ENCODE data around the gene RASA3. TPM values are rescaled to one million over a fixed set of nuclear protein-coding genes. Genes with fewer than 3 reads are reported as not detected.

RASA3 gene
- total and polyA plus RNA-seq, 9 of the 15 experiments (the other 6 are each of a cell fraction or from before 2014, with no cell fraction given): 0.72 to 25.3 (median 14.4) TPM

GRCh38 chr13:113990321-113990837, 142.0 kb downstream of the RASA3 start:
- H3K36me3 ChIP-seq (ENCODE audit: control insufficient read depth, insufficient read depth, low read length): peaks cover 25% of the 10 kb centered on the region; the same call in 2 of the 3 replicates
- no TSS peak for BruUV-seq (replicated peaks)
- TF ChIP-seq ZNF311 (CRISPR knock-in tag; IDR thresholded peaks at IDR 0.05) (no peak), POLR2G (IDR thresholded peaks at IDR 0.05; ENCODE audit: low read depth, low read length) (0 out of 2 replicates have a peak, but pooled peaks have one; percentile 24)

GRCh38 chr13:113989585-113990300, 142.7 kb downstream of the RASA3 start:
- ChIA-PET POLR2A (no interaction called here), CTCF (ENCODE audit: low intra/inter-chr PET ratio) (no interaction called here)
- intact Hi-C loops (cut with micrococcal nuclease): no loop called here
- H3K27ac ChIP-seq (ENCODE audit: extremely low read depth, low read depth, low read length): no peak overlapping the region
- no peaks in the 10 kb centered on the region for H3K4me1 ChIP-seq (replicated peaks in 1 of 2; ENCODE audit: control insufficient read depth in 2 of 2, insufficient read depth in 2 of 2, low read length in 2 of 2)
- H3K9me3 ChIP-seq (replicated peaks; ENCODE audit: control insufficient read depth, insufficient read depth, low read depth, low read length): no peaks in the 10 kb centered on the region; the same call in 1 of the 2 replicates
- no peak for TF ChIP-seq FOXK1 (CRISPR knock-in tag; IDR thresholded peaks at IDR 0.05; ENCODE audit: borderline replicate concordance)
- TF ChIP-seq ARHGAP35 (IDR thresholded peaks at IDR 0.05; ENCODE audit: partially characterized antibody): peak; percentile 71
- no peaks in the 10 kb centered on the region for H3K9me1 ChIP-seq (ENCODE audit: control insufficient read depth, insufficient read depth, low read length)
- DNase-seq (ENCODE audit: extremely low read depth in 1 of 4, low spot score in 3 of 4) (no peak), FAIRE-seq (no peak), ATAC-seq (no peak)
- H2AFZ ChIP-seq (ENCODE audit: low read depth, low read length): no peak overlapping the region
- no peaks in the 10 kb centered on the region for H4K20me1 ChIP-seq (replicated peaks; ENCODE audit: control insufficient read depth, insufficient read depth, low read length)
- H3K4me3 ChIP-seq: no peak overlapping the region
- in situ Hi-C loops (cut with MboI): no loop called here
- no peak overlapping the region for H3K9ac ChIP-seq (ENCODE audit: insufficient read depth in 1 of 2, low read depth in 2 of 2, low read length in 2 of 2)
- no TSS peak for BruUV-seq (replicated peaks)
- peaks cover 25% of the 10 kb centered on the region; the same call in 2 of the 3 replicates for H3K36me3 ChIP-seq (ENCODE audit: control insufficient read depth, insufficient read depth, low read length)
- H3K27me3 ChIP-seq (ENCODE audit: control insufficient read depth in 2 of 2, insufficient read depth in 2 of 2, low read length in 2 of 2): no peaks in the 10 kb centered on the region
- 94% methylated on average over 7 of the region's 8 CpGs for WGBS (ENCODE audit: insufficient coverage, low coverage, missing lambda C conversion rate)
- H3K4me2 ChIP-seq (ENCODE audit: insufficient read depth, low read length): no peak overlapping the region
- H3K79me2 ChIP-seq (ENCODE audit: control insufficient read depth, insufficient read depth, low read length): no peaks in the 10 kb centered on the region

More at GRCh38 chr13:113990321-113990837, 142.0 kb downstream of the RASA3 start:
- H3K4me3 ChIP-seq: no peak overlapping the region
- H2AFZ ChIP-seq (ENCODE audit: low read depth, low read length): no peak overlapping the region
- in situ Hi-C loops (cut with MboI): no loop called here
- no peak for ATAC-seq
- no peaks in the 10 kb centered on the region for H3K27me3 ChIP-seq (ENCODE audit: control insufficient read depth in 2 of 2, insufficient read depth in 2 of 2, low read length in 2 of 2)
- no peaks in the 10 kb centered on the region; the same call in 1 of the 2 replicates for H3K9me3 ChIP-seq (replicated peaks; ENCODE audit: control insufficient read depth, insufficient read depth, low read depth, low read length)
- H3K4me2 ChIP-seq (ENCODE audit: insufficient read depth, low read length): no peak overlapping the region
- peaks cover 0 to 4% of the 10 kb centered on the region in 2 experiments; a peak in 1 of 5 replicates for H3K4me1 ChIP-seq (replicated peaks in 1 of 2; ENCODE audit: control insufficient read depth in 2 of 2, insufficient read depth in 2 of 2, low read length in 2 of 2)
- ChIA-PET CTCF (ENCODE audit: low intra/inter-chr PET ratio) (no interaction called here), POLR2A (no interaction called here)
- WGBS (ENCODE audit: insufficient coverage, low coverage, missing lambda C conversion rate): 94% methylated on average over 8 of the region's 9 CpGs
- H3K27ac ChIP-seq (ENCODE audit: extremely low read depth, low read depth, low read length): no peak overlapping the region
- no peaks in the 10 kb centered on the region for H3K79me2 ChIP-seq (ENCODE audit: control insufficient read depth, insufficient read depth, low read length)
- H3K9me1 ChIP-seq (ENCODE audit: control insufficient read depth, insufficient read depth, low read length): no peaks in the 10 kb centered on the region
- DNase-seq (ENCODE audit: extremely low read depth in 1 of 4, low spot score in 3 of 4): no peak
- intact Hi-C loops (cut with micrococcal nuclease): no loop called here
- H4K20me1 ChIP-seq (replicated peaks; ENCODE audit: control insufficient read depth, insufficient read depth, low read length): no peaks in the 10 kb centered on the region
- H3K9ac ChIP-seq (ENCODE audit: insufficient read depth in 1 of 2, low read depth in 2 of 2, low read length in 2 of 2): no peak overlapping the region
- no peak for FAIRE-seq

All from K562 (cell line).